22Rv1 (cell line): Measurements from ENCODE around the gene NBEAL2.

Experiments used
- ZFX ChIP-seq: fragments of 450-650 bp; IDR thresholded peaks from 2 replicates; pipeline ENCODE4 v1.6.1; 2017; ENCODE audit warnings: antibody characterized with exemption, borderline replicate concordance
- TF ChIP-seq, protein P1 (sequence below): fragments of 450-650 bp; IDR thresholded peaks from 2 replicates; pipeline ENCODE4 v1.5.1; 2017; ENCODE audit warnings: mild to moderate bottlenecking

DNA sequence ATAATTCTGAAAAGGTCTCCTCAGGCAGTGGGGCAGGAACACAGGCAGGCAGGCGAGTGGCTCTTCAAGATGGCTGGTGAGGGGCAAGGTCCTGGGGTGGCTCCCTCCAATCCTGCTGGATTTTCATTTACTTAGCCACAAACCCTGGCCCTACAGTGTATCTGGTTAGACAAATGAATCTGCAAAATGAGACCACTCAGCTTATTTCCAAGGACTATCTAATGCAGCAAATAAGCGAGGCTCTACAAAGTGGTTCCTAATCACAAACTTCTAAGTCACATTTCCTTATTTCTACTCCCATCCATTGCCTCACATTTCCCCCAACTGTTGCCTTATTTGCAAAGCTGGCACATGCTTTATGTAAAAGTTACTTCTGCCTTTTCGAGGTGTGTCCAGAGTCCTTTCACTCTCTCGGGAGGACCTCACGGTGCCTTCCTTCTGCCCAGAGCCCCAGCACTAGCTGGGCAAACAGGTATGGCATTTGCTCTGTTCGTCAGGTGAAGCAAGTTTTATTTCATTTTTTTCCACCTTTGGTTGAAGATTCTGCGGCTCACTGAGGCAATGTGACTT, 43.4 kb upstream of the NBEAL2 start:
- TF ChIP-seq, protein P1, sequence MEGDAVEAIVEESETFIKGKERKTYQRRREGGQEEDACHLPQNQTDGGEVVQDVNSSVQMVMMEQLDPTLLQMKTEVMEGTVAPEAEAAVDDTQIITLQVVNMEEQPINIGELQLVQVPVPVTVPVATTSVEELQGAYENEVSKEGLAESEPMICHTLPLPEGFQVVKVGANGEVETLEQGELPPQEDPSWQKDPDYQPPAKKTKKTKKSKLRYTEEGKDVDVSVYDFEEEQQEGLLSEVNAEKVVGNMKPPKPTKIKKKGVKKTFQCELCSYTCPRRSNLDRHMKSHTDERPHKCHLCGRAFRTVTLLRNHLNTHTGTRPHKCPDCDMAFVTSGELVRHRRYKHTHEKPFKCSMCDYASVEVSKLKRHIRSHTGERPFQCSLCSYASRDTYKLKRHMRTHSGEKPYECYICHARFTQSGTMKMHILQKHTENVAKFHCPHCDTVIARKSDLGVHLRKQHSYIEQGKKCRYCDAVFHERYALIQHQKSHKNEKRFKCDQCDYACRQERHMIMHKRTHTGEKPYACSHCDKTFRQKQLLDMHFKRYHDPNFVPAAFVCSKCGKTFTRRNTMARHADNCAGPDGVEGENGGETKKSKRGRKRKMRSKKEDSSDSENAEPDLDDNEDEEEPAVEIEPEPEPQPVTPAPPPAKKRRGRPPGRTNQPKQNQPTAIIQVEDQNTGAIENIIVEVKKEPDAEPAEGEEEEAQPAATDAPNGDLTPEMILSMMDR, result no peak
- TF ChIP-seq ZFX, result no peak
